ENCODE results near the gene AKR7A2. TPM values are rescaled to one million over a fixed set of nuclear protein-coding genes. Genes with fewer than 3 reads are reported as not detected.

AKR7A2 gene
- 76.2 TPM for polyA plus RNA-seq (ENCODE audit: insufficient read length)
- long read RNA-seq, donor 1, transcript AKR7A2-201 (7 exons, 1,362 nt): major isoform, 106 of 162 reads
- long read RNA-seq, donor 1, partial matches to known transcripts: 54 of 162 reads
- long read RNA-seq, donor 1, other reads (novel, unspliced or antisense): 0 of 162 reads
- long read RNA-seq, donor 2, transcript AKR7A2-201 (7 exons, 1,362 nt): major isoform, 57 of 69 reads
- long read RNA-seq, donor 2, partial matches to known transcripts: 11 of 69 reads
- long read RNA-seq, donor 2, other reads (novel, unspliced or antisense): 0 of 69 reads
- long read RNA-seq, donor 3, transcript AKR7A2-201 (7 exons, 1,362 nt): major isoform, 52 of 71 reads
- long read RNA-seq, donor 3, partial matches to known transcripts: 19 of 71 reads
- long read RNA-seq, donor 3, other reads (novel, unspliced or antisense): 0 of 71 reads
- long read RNA-seq, donor 4, transcript AKR7A2-201 (7 exons, 1,362 nt): major isoform, 7 of 7 reads
- long read RNA-seq, donor 4, partial matches to known transcripts: 0 of 7 reads
- long read RNA-seq, donor 4, other reads (novel, unspliced or antisense): 0 of 7 reads
- long read RNA-seq, donor 5, transcript AKR7A2-201 (7 exons, 1,362 nt): major isoform, 91 of 133 reads
- long read RNA-seq, donor 5, transcript AKR7A2-202 (6 exons, 1,171 nt): minor isoform, 6 of 133 reads
- long read RNA-seq, donor 5, partial matches to known transcripts: 36 of 133 reads
- long read RNA-seq, donor 5, other reads (novel, unspliced or antisense): 0 of 133 reads
- long read RNA-seq, donor 6, transcript AKR7A2-201 (7 exons, 1,362 nt): major isoform, 65 of 84 reads
- long read RNA-seq, donor 6, partial matches to known transcripts: 17 of 84 reads
- long read RNA-seq, donor 6, other reads (novel, unspliced or antisense): 0 of 84 reads
- long read RNA-seq, donor 7, transcript AKR7A2-201 (7 exons, 1,362 nt): major isoform, 91 of 113 reads
- long read RNA-seq, donor 7, partial matches to known transcripts: 21 of 113 reads
- long read RNA-seq, donor 7, other reads (novel, unspliced or antisense): 0 of 113 reads
- long read RNA-seq, donor 8, transcript AKR7A2-201 (7 exons, 1,362 nt): major isoform, 32 of 32 reads
- long read RNA-seq, donor 8, partial matches to known transcripts: 0 of 32 reads
- long read RNA-seq, donor 8, other reads (novel, unspliced or antisense): 0 of 32 reads

GRCh38 chr1:19311931-19312781, at the start of gene AKR7A2, which contains the start of gene SLC66A1:
TSS of gene AKR7A2 (minus strand) at chr1:19312144. CDS start at chr1:19312124, 20 bp downstream.
TSS of gene SLC66A1 (plus strand) at chr1:19312326. CDS start at chr1:19317678, 5,352 bp downstream.
- peak; percentile 94 for DNase-seq

- DNase-seq: no peak
Measured at GRCh38 chr1:19360843-19361610, 49.1 kb upstream of the AKR7A2 start.

GRCh38 chr1:19360432-19360831, 48.5 kb upstream of the AKR7A2 start:
- DNase-seq: no peak

GRCh38 chr1:19360016-19360415, 48.1 kb upstream of the AKR7A2 start:
- no peak for DNase-seq

GRCh38 chr1:19359357-19359756, 47.4 kb upstream of the AKR7A2 start:
- no peak for DNase-seq

- no peak for DNase-seq
Measured at GRCh38 chr1:19358710-19359109, 46.8 kb upstream of the AKR7A2 start.

- DNase-seq: no peak
Measured at GRCh38 chr1:19357299-19357986, 45.5 kb upstream of the AKR7A2 start.

GRCh38 chr1:19356266-19356665, 44.3 kb upstream of the AKR7A2 start:
- DNase-seq: no peak

GRCh38 chr1:19354531-19354981, 42.6 kb upstream of the AKR7A2 start:
- DNase-seq: no peak

- DNase-seq: no peak
Measured at GRCh38 chr1:19353596-19353995, 41.7 kb upstream of the AKR7A2 start.

- DNase-seq: no peak
Measured at GRCh38 chr1:19352839-19353238, 40.9 kb upstream of the AKR7A2 start.

- no peak for DNase-seq
Measured at GRCh38 chr1:19351873-19352272, 39.9 kb upstream of the AKR7A2 start.

GRCh38 chr1:19350566-19350965, 38.6 kb upstream of the AKR7A2 start:
- no peak for DNase-seq

- DNase-seq: no peak
Measured at GRCh38 chr1:19349999-19350398, 38.1 kb upstream of the AKR7A2 start.

- DNase-seq: no peak
Measured at GRCh38 chr1:19348441-19349198, 36.7 kb upstream of the AKR7A2 start.

- no peak for DNase-seq
Measured at GRCh38 chr1:19347533-19348172, 35.7 kb upstream of the AKR7A2 start.

- no peak for DNase-seq
Measured at GRCh38 chr1:19346026-19346425, 34.1 kb upstream of the AKR7A2 start.

- no peak for DNase-seq
Measured at GRCh38 chr1:19345391-19345790, 33.4 kb upstream of the AKR7A2 start.

Measured in left kidney (tissue), 8 donors.